Fibroblast of gingiva (primary cell): ENCODE data around the gene APOBEC2.

Experiments
- DNase-seq: peaks from one replicate; pipeline ENCODE4 v3.0.0-alpha.2; 2011; ENCODE audit warnings: low read depth

Gene APOBEC2

GRCh38 chr6:41088451-41088850, 35.4 kb downstream of the APOBEC2 start:
- no peak for DNase-seq

GRCh38 chr6:41090841-41091761, 38.1 kb downstream of the APOBEC2 start:
- no peak for DNase-seq

DNA sequence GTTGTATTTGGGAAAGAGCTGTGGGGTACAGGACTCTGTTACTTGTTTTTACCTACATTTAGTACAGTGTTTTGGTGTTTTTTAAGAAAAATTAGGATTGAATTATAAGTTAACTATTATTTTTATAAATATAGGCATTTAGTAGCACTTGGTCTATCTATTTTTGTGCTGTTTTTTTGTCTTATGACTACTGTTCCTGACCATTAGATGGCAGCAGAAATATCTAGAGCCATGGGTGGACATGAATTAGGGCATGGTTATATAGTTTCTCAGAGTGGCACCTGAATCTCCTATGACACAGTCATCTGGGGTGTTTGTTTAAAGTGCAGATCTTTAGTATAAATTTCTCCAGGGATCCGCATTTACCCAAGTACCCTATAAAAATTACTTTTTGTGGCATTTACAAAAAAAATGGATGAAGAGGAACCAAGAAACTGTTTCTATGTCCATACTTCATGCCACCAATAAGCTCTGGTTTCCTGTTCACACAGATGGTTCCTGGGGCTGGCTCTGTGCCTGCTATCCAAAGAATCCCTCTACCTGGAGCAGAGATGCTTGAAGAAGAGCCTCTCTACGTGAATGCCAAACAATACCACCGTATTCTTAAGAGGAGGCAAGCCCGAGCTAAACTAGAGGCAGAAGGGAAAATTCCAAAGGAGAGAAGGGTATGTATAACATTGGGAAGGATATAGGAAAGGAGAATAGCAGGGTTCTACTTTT, 39.6 kb downstream of the APOBEC2 start:
- DNase-seq = peak; percentile 18

DNA sequence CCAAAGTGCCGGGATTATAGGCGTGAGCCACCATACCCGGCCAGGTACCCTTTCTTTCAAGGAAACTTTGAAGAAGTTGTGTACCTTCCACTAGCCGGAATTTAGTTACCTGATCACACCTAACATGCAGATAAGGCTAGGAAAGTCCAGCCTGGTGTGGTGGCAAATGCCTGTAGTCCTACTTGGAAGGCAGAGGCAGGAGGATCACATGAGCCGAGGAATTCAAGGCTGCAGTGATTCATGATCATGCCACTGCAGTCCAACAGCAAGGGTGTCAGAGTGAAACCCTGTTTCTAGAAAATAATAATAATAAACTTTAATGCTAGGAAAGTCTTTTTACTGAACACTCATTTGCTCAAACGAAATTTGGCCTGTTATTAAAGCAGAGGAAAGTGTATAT, 40.7 kb downstream of the APOBEC2 start:
- DNase-seq = peak; percentile 31

- DNase-seq = peak; percentile 13
Measured at GRCh38 chr6:41097467-41098090, 44.6 kb downstream of the APOBEC2 start.

- DNase-seq = no peak
Measured at GRCh38 chr6:41098366-41098765, 45.4 kb downstream of the APOBEC2 start.

- no peak for DNase-seq
Measured at GRCh38 chr6:41100871-41101287, 47.9 kb downstream of the APOBEC2 start.

GRCh38 chr6:41103847-41104246, 50.8 kb downstream of the APOBEC2 start:
- DNase-seq = no peak

DNA sequence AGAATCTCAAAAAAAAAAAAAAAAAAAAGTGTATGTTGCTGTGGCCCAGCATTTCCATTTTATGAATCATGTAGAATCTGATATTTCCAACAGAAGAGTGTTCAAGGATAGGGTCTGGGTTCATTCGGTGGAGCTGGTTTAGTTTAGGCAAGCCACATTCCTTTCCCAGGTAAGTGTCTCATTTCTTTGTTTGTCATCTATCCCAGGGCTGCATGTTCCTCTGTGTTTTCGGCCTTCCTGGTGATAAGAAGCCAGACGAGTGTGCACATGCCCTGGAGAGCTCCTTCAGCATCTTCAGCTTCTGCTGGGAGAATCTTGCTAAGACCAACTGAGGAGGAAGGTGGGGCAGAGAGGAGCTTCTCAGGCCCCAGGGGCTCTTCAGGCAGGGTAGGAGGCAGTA, 58.0 kb downstream of the APOBEC2 start:
- DNase-seq = no peak
